ENCODE data around the gene HSPA12A.

The HSPA12A gene

GRCh38 chr10:116688741-116689495 lies 53.4 kb downstream of the HSPA12A start:
- no peak for DNase-seq

- DNase-seq = no peak
These were observed 54.1 kb downstream of the HSPA12A start for GRCh38 chr10:116688241-116688711.

- no peak for DNase-seq
These were observed 54.7 kb downstream of the HSPA12A start for GRCh38 chr10:116687633-116688032.

GRCh38 chr10:116686632-116687031 lies 55.7 kb downstream of the HSPA12A start:
- DNase-seq = no peak

GRCh38 chr10:116685807-116686206 lies 56.6 kb downstream of the HSPA12A start:
- DNase-seq = no peak

GRCh38 chr10:116684781-116685180 lies 57.6 kb downstream of the HSPA12A start:
- DNase-seq = no peak

GRCh38 chr10:116683821-116684220 lies 58.5 kb downstream of the HSPA12A start:
- no peak for DNase-seq

- DNase-seq = no peak
These were observed 59.2 kb downstream of the HSPA12A start for GRCh38 chr10:116683166-116683565.

- DNase-seq = no peak
These were observed 63.0 kb downstream of the HSPA12A start for GRCh38 chr10:116679351-116679750.

- no peak for DNase-seq
These were observed 65.7 kb downstream of the HSPA12A start for GRCh38 chr10:116676633-116677032.

GRCh38 chr10:116676118-116676517 lies 66.2 kb downstream of the HSPA12A start:
- no peak for DNase-seq

GRCh38 chr10:116674901-116675423 lies 67.4 kb downstream of the HSPA12A start:
- DNase-seq = no peak

GRCh38 chr10:116673866-116674265 lies 68.5 kb downstream of the HSPA12A start:
- no peak for DNase-seq

GRCh38 chr10:116672891-116673290 lies 69.5 kb downstream of the HSPA12A start:
- no peak for DNase-seq

- no peak for DNase-seq
These were observed 71.0 kb downstream of the HSPA12A start for GRCh38 chr10:116671274-116671926.

- no peak for DNase-seq
These were observed 71.7 kb downstream of the HSPA12A start for GRCh38 chr10:116670706-116671105.

- DNase-seq = no peak
These were observed 72.3 kb downstream of the HSPA12A start for GRCh38 chr10:116669832-116670644.

GRCh38 chr10:116669080-116669479 lies 73.3 kb downstream of the HSPA12A start:
- DNase-seq = no peak

GRCh38 chr10:116668446-116668845 lies 73.9 kb downstream of the HSPA12A start:
- no peak for DNase-seq

- DNase-seq = no peak
These were observed 74.3 kb downstream of the HSPA12A start for GRCh38 chr10:116668018-116668417.

- no peak for DNase-seq
These were observed 74.9 kb downstream of the HSPA12A start for GRCh38 chr10:116667484-116667883.

GRCh38 chr10:116665541-116666125 lies 76.7 kb downstream of the HSPA12A start:
- DNase-seq = no peak

GRCh38 chr10:116664631-116665030 lies 77.7 kb downstream of the HSPA12A start:
- DNase-seq = no peak

All from stimulated activated CD4-positive, alpha-beta T cell treated with anti-CD3 and anti-CD28 coated beads, Interleukin-4, amount 100 ng/mL, for 1 hour (primary cell).